ENCODE data around the gene PKN2. TPM values are rescaled to one million over a fixed set of nuclear protein-coding genes. Genes with fewer than 3 reads are reported as not detected.
"Not testable (repeated sequence)": the region's sequence is repeated elsewhere in the genome, so short reads cannot be mapped to it uniquely, and the experiment has no call there.

The PKN2 gene
- total RNA-seq, 1 donor from 2014 or later: 72.8 TPM

DNA sequence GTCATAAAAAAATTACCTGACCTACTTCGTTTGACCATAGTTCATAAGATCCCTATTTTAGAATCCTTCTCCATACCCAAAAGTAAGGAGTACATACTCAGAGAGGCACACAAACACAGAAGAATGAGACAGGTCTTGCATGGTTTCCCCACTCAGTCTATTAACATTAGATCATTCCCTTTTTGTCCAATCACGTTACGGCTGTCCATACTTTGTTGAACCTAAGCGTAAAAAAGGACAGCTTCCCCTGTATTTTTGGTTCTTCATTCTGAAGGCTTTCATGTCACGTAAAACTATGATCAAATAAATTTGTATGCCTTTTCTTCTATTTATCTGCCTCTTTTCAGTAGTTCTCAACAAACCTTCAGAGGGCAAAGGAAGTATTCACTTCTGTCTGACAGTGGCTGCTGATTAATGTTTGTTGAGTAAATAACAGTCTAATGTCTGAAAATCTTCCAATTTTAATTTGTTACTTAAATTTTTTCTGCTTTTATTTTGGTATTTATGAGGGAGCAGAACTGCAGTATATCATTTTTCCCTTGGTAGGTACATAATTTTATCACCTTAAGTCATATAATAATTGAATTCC is 16.4 kb downstream of the PKN2 start:
- Mint-ChIP-seq H3K27me3 (no peaks in the 10 kb centered on the region), H3K4me1 (ENCODE audit: low read depth) (peaks cover 14% of the 10 kb centered on the region), H3K9me3 (ENCODE audit: low read depth) (peaks cover 6% of the 10 kb centered on the region), H3K4me3 (ENCODE audit: low read depth) (no peak overlapping the region), H3K36me3 (ENCODE audit: insufficient read depth) (peaks cover 11% of the 10 kb centered on the region), H3K27ac (no peak overlapping the region)
- TF ChIP-seq CTCF (IDR thresholded peaks at IDR 0.05; ENCODE audit: unreplicated experiment): no peak
- no peak for DNase-seq (ENCODE audit: low spot score, unreplicated experiment)

GRCh38 chr1:88701275-88701674 is 17.2 kb downstream of the PKN2 start:
- H3K27ac Mint-ChIP-seq: no peak overlapping the region
- no peak overlapping the region for H3K4me3 Mint-ChIP-seq (ENCODE audit: low read depth)
- TF ChIP-seq CTCF (IDR thresholded peaks at IDR 0.05; ENCODE audit: unreplicated experiment): no peak
- H3K9me3 Mint-ChIP-seq (ENCODE audit: low read depth): peaks cover 6% of the 10 kb centered on the region
- no peaks in the 10 kb centered on the region for H3K27me3 Mint-ChIP-seq
- H3K36me3 Mint-ChIP-seq (ENCODE audit: insufficient read depth): peaks cover 17% of the 10 kb centered on the region
- DNase-seq (ENCODE audit: low spot score, unreplicated experiment): no peak
- peaks cover 14% of the 10 kb centered on the region for H3K4me1 Mint-ChIP-seq (ENCODE audit: low read depth)

DNA sequence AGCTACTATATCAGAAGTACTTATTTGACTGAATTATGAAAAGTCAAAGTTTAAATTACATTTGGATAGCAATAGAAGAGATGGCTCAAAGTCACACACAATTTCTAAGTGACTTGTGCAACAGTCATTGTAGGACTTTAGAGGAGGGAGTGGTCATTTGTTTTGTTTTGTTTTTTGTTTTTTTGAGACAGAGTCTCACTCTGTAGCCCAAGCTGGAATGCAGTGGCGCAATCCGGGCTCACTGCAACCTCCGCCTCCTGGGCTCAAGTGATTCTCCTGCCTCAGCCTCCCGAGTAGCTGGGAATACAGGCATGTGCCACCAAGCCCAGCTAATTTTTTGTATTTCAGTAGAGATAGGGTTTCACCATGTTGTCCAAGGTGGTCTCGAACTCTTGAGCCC is 17.7 kb downstream of the PKN2 start:
- H3K4me3 Mint-ChIP-seq (ENCODE audit: low read depth); H3K9me3 Mint-ChIP-seq (ENCODE audit: low read depth); H3K27ac Mint-ChIP-seq; DNase-seq (ENCODE audit: low spot score, unreplicated experiment); H3K27me3 Mint-ChIP-seq: not testable (repeated sequence)
- Mint-ChIP-seq H3K36me3 (ENCODE audit: insufficient read depth) (peaks cover 21% of the 10 kb centered on the region), H3K4me1 (ENCODE audit: low read depth) (peaks cover 14% of the 10 kb centered on the region)

- peaks cover 6% of the 10 kb centered on the region for H3K4me1 Mint-ChIP-seq (ENCODE audit: low read depth)
- no peak overlapping the region for H3K27ac Mint-ChIP-seq
- no peak overlapping the region for H3K4me3 Mint-ChIP-seq (ENCODE audit: low read depth)
- no peak for TF ChIP-seq CTCF (IDR thresholded peaks at IDR 0.05; ENCODE audit: unreplicated experiment)
- peaks cover 11% of the 10 kb centered on the region for H3K9me3 Mint-ChIP-seq (ENCODE audit: low read depth)
- H3K36me3 Mint-ChIP-seq (ENCODE audit: insufficient read depth): peaks cover 30% of the 10 kb centered on the region
- H3K27me3 Mint-ChIP-seq: no peaks in the 10 kb centered on the region
- no peak for DNase-seq (ENCODE audit: low spot score, unreplicated experiment)
These were observed 23.9 kb downstream of the PKN2 start for GRCh38 chr1:88708011-88708410.

- Mint-ChIP-seq H3K4me1 (ENCODE audit: low read depth) (peaks cover 14% of the 10 kb centered on the region), H3K36me3 (ENCODE audit: insufficient read depth) (peaks cover 40% of the 10 kb centered on the region), H3K9me3 (ENCODE audit: low read depth) (peaks cover 24% of the 10 kb centered on the region)
- not testable (repeated sequence) for H3K4me3 Mint-ChIP-seq (ENCODE audit: low read depth); H3K27ac Mint-ChIP-seq; H3K27me3 Mint-ChIP-seq; DNase-seq (ENCODE audit: low spot score, unreplicated experiment)
These were observed 28.8 kb downstream of the PKN2 start for GRCh38 chr1:88712907-88713306.

GRCh38 chr1:88716571-88716970 is 32.5 kb downstream of the PKN2 start:
- Mint-ChIP-seq H3K4me1 (ENCODE audit: low read depth) (peaks cover 11% of the 10 kb centered on the region), H3K9me3 (ENCODE audit: low read depth) (peaks cover 20% of the 10 kb centered on the region), H3K36me3 (ENCODE audit: insufficient read depth) (peaks cover 35% of the 10 kb centered on the region)
- H3K27ac Mint-ChIP-seq; DNase-seq (ENCODE audit: low spot score, unreplicated experiment); H3K4me3 Mint-ChIP-seq (ENCODE audit: low read depth); H3K27me3 Mint-ChIP-seq: not testable (repeated sequence)

GRCh38 chr1:88722492-88722891 is 38.4 kb downstream of the PKN2 start:
- Mint-ChIP-seq H3K4me1 (ENCODE audit: low read depth) (peaks cover 6% of the 10 kb centered on the region), H3K27ac (no peak overlapping the region), H3K9me3 (ENCODE audit: low read depth) (no peaks in the 10 kb centered on the region), H3K36me3 (ENCODE audit: insufficient read depth) (peaks cover 7% of the 10 kb centered on the region), H3K27me3 (no peaks in the 10 kb centered on the region), H3K4me3 (ENCODE audit: low read depth) (no peak overlapping the region)
- DNase-seq (ENCODE audit: low spot score, unreplicated experiment): no peak
- no peak for TF ChIP-seq CTCF (IDR thresholded peaks at IDR 0.05; ENCODE audit: unreplicated experiment)
